SU-DHL-6 (cell line): ENCODE results near the gene FGF22.
"Not testable (repeated sequence)": the region's sequence is repeated elsewhere in the genome, so short reads cannot be mapped to it uniquely, and the experiment has no call there.

Experiments
- H2AFZ ChIP-seq: fragments of 200-600 bp; sonication (generic); 2 replicates; pipeline ENCODE4 v1.6.1; 2014; ENCODE audit warnings: low read depth, mild to moderate bottlenecking, moderate library complexity, mixed read lengths, antibody characterized with exemption, low read length; ENCODE audit not compliant: severe bottlenecking
- H3F3A ChIP-seq: fragments of 200-600 bp; shearing (Covaris generic); 2 replicates; pipeline ENCODE4 v1.6.0; 2016; ENCODE audit warnings: antibody characterized with exemption, mild to moderate bottlenecking; ENCODE audit not compliant: insufficient read depth
- H3K27ac ChIP-seq: fragments of 200-600 bp; sonication (generic); 2 replicates; pipeline ENCODE4 v1.5.1; 2016; ENCODE audit warnings: low read depth, mild to moderate bottlenecking, low read length, moderate library complexity, mixed read lengths
- H3K27me3 ChIP-seq: fragments of 200-600 bp; sonication (generic), shearing (Covaris generic); 2 replicates; pipeline ENCODE4 v1.6.0; 2014; ENCODE audit warnings: mild to moderate bottlenecking, low read length
- H3K36me3 ChIP-seq: fragments of 200-600 bp; sonication (generic); 2 replicates; pipeline ENCODE4 v1.6.1; 2014; ENCODE audit warnings: mild to moderate bottlenecking, low read length, mixed read lengths
- H3K4me2 ChIP-seq: fragments of 300-600, 200-600 bp; shearing (Covaris generic), sonication (generic); 2 replicates; pipeline ENCODE4 v1.6.0; 2014; ENCODE audit warnings: low read length, low read depth, mild to moderate bottlenecking; ENCODE audit not compliant: poor library complexity, severe bottlenecking
- H3K4me3 ChIP-seq: fragments of 200-600 bp; sonication (generic); 2 replicates; pipeline ENCODE4 v1.5.1; 2014; ENCODE audit warnings: antibody characterized with exemption, low read length, mild to moderate bottlenecking, mixed read lengths; ENCODE audit not compliant: insufficient read depth, poor library complexity, severe bottlenecking
- H3K79me2 ChIP-seq: fragments of 200-600 bp; sonication (generic); 2 replicates; pipeline ENCODE4 v1.6.1; 2014; ENCODE audit warnings: mild to moderate bottlenecking, low read length, moderate library complexity; ENCODE audit not compliant: insufficient read depth
- H3K9ac ChIP-seq: fragments of 200-600 bp; sonication (generic); 2 replicates; pipeline ENCODE4 v1.7.0; 2014; ENCODE audit warnings: mild to moderate bottlenecking, low read length
- H3K9me2 ChIP-seq: fragments of 200-600 bp; sonication (generic); replicated peaks from 2 replicates; pipeline ENCODE4 v1.6.1; 2014; ENCODE audit warnings: low read length; ENCODE audit not compliant: insufficient read depth
- H3K9me3 ChIP-seq: fragments of 200-600 bp; sonication (generic); 2 replicates; pipeline ENCODE4 v1.6.1; 2014; ENCODE audit warnings: low read length, mixed read lengths; ENCODE audit not compliant: insufficient read depth
- H4K20me1 ChIP-seq: fragments of 200-600 bp; sonication (generic); 2 replicates; pipeline ENCODE4 v1.6.1; 2014; ENCODE audit warnings: low read depth, mild to moderate bottlenecking, antibody characterized with exemption, low read length, moderate library complexity, mixed read lengths
- CTCF ChIP-seq: fragments of 200-600 bp; sonication (generic); IDR thresholded peaks from one replicate; pipeline ENCODE4 v1.5.1; 2017; ENCODE audit warnings: antibody characterized with exemption, mild to moderate bottlenecking, low read length, moderate library complexity; ENCODE audit not compliant: insufficient read depth, poor library complexity, severe bottlenecking
- EZH2phosphoT487 ChIP-seq: fragments of 200-600 bp; sonication (generic), shearing (Covaris generic); conservative IDR thresholded peaks from 2 replicates; pipeline ENCODE4 v1.6.1; 2018; ENCODE audit warnings: mild to moderate bottlenecking, antibody characterized with exemption, low read length, moderate library complexity, mixed read lengths

Gene FGF22

GRCh38 chr19:628168-628567, 11.5 kb upstream of the FGF22 start:
- Histone ChIP-seq H3K4me2 (no peak overlapping the region), H2AFZ (no peak overlapping the region), H3K27me3 (no peaks in the 10 kb centered on the region), H3K9me3 (no peaks in the 10 kb centered on the region), H4K20me1 (no peaks in the 10 kb centered on the region), H3K36me3 (peaks cover 2% of the 10 kb centered on the region; the same call in 1 of the 2 replicates), H3K9me2 (no peaks in the 10 kb centered on the region), H3K9ac (no peak overlapping the region), H3K4me3 (no peak overlapping the region), H3F3A (no peaks in the 10 kb centered on the region), H3K79me2 (peaks cover 17% of the 10 kb centered on the region; the same call in 1 of the 2 replicates), H3K27ac (no peak overlapping the region)
- peak; percentile 14 for TF ChIP-seq CTCF
- TF ChIP-seq EZH2phosphoT487: no peak

GRCh38 chr19:629515-629914, 10.2 kb upstream of the FGF22 start:
- not testable (repeated sequence) for H3K36me3 ChIP-seq, H3K27ac ChIP-seq, H3K9me2 ChIP-seq, H4K20me1 ChIP-seq, H3F3A ChIP-seq, H3K27me3 ChIP-seq, H3K4me3 ChIP-seq, H2AFZ ChIP-seq, H3K9ac ChIP-seq, H3K4me2 ChIP-seq, H3K9me3 ChIP-seq
- H3K79me2 ChIP-seq: peaks cover 17% of the 10 kb centered on the region; the same call in 1 of the 2 replicates

- Histone ChIP-seq H3K4me2 (no peak overlapping the region), H2AFZ (no peak overlapping the region)
Observed at GRCh38 chr19:629961-630714, 9.5 kb upstream of the FGF22 start.

More at GRCh38 chr19:629961-630714, 9.5 kb upstream of the FGF22 start:
- Histone ChIP-seq H3K9me2 (no peaks in the 10 kb centered on the region), H3K27me3 (no peaks in the 10 kb centered on the region), H3K36me3 (peaks cover 2% of the 10 kb centered on the region; the same call in 1 of the 2 replicates), H3K9ac (no peak overlapping the region), H3K79me2 (peaks cover 17% of the 10 kb centered on the region; the same call in 1 of the 2 replicates), H3K27ac (no peak overlapping the region), H4K20me1 (no peaks in the 10 kb centered on the region), H3K9me3 (no peaks in the 10 kb centered on the region), H3K4me3 (no peak overlapping the region), H3F3A (no peaks in the 10 kb centered on the region)
- TF ChIP-seq CTCF: no peak
